GM21447 (cell line): ENCODE measurements around the gene FXYD4.
"Not testable (repeated sequence)": the region's sequence is repeated elsewhere in the genome, so short reads cannot be mapped to it uniquely, and the experiment has no call there.

Experiments
- ATAC-seq: cut with Tn5 transposase; IDR thresholded peaks from one replicate; pipeline ENCODE4 v1.9.1; 2021; ENCODE audit not compliant: unreplicated experiment

FXYD4 gene, protein sequence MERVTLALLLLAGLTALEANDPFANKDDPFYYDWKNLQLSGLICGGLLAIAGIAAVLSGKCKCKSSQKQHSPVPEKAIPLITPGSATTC

DNA sequence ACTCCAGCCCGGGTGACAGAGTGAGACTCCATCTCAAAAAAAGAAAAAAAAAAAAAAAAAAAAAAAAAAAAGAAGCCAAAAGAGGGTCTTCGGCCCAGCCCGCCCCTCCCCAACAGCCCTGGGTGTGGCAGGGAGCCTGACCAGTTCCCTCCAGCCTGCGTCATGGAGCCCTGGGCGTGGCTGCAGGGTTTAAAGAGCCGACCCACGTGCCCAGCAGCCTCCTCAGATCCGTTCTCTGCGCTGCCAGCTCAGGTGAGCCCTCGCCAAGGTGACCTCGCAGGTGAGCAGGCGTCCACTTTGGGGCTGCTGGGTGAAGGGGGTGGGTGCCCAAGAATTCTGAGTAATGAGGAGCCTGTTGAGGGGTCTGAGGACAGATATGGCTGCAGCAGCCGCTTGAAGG is at the start of gene FXYD4:
Gene FXYD4, plus strand, starts transcription at position 219 of the 400 bp plus-strand sequence. CDS start 2,111 bp downstream, outside the sequence.
- ATAC-seq = no peak

DNA sequence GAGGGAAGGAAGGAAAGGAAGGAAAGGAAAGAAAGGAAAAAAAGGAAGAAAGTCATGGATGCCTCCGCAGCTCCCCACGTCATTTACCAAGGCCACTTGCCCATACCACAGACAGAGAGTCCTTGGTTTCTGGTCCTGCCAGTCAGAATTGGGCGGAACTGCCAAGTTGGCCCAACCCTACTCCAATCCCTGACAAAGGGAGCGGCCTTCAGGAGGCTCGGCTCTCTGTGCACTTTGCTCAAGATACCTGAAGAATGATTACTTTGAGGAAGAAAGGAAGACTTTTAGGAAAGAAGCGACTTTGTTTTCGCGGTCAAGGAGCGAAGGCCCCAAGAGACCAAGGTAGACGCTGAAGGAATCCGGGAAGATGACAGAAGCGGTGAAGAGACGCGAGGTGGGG is 49.1 kb upstream of the FXYD4 start:
- no peak for ATAC-seq

DNA sequence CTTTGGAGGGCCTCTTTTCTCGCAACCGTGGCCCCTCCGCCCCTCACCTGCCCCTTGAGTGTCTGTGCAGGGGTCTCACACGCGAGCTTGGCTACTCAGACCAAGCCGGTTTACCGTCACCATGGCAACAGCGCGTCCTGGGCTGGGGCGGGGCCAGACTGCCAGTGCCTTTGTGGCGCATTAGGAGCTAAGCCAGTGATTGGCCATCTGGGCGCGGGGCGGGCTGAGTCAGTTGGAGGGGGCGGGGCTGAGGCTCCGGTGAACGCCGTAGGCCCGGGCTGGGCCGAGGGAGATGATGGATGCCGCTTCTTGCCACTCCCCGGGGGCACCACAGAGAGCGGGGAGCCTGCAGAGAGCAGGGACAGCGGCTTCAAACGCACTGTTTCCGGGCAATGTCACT is 48.7 kb upstream of the FXYD4 start:
- ATAC-seq = no peak

DNA sequence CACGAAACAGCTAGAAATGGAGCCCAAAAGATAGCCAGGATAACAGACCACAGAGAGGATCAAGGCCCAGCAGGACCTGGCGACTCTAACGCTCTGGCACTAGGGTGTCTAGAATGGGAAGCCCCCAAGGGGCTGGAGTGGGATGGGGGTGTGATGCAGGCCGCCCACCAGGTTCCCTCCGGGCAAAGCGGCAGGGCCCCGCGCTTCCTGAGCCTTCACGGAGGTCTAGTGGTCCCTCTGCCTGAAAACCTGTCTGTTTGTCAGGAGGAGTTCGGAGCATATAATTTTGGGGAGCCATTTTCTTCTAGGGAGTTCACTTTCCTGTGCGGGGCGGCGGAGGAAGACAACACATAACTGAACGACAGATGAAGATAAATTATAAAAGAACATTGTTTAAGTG is 48.2 kb upstream of the FXYD4 start:
- ATAC-seq = no peak

DNA sequence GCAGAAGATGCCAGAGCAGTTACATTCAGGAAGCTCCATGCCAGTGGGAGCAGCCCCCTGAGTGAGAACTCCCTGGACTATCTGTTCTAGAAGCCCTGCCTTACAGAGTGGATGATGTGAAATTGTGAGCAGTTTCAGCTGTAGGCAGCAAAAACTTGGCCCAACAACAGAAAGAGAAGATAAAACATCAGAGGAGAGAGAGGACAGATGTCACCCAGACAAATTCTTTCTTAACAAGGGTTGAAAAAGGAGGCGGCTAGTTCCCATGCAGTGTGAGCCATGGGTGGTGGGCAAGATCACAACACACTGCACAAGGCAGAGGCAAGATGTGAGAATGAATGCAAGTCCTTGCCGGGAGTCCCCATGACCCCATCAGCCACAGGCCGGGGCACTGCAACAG is 46.6 kb upstream of the FXYD4 start:
- no peak for ATAC-seq

DNA sequence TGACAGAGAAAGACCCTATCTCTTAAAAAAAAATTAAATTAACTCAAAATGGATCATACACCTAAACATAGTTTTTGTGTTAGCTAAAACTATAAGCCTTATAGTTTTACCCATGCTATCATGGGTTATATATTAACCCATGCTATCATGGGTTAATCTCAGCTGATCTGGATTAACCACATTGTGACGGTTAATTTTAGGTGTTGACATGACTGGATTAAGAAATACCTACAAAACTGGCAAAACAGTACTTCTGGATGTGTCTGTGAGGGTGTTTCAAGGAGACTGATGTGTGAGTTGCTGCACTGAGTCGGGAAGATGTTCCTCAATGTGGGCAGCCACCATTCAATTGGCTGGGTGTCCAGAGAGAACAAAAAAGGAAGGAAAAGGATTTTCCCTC is 44.3 kb upstream of the FXYD4 start:
- no peak for ATAC-seq

DNA sequence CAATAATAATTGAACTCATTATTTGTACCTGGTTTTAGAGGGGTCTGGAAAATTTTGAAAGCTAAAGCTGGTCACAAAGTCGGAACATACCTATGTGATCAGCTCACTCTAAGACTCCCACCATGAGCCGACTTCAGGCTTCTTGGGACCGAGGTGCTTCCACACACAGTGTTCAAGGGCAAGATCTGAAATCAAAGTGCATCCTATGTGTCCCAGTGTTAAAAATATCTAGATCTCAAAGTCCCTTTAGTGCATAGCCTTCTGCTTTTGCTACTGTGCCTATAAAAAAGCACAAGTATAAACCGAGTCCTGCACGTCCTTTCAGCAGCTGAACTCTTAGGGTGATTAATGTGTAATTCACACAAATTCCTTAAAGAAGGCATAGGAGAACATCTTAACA is 43.5 kb upstream of the FXYD4 start:
- ATAC-seq = no peak

DNA sequence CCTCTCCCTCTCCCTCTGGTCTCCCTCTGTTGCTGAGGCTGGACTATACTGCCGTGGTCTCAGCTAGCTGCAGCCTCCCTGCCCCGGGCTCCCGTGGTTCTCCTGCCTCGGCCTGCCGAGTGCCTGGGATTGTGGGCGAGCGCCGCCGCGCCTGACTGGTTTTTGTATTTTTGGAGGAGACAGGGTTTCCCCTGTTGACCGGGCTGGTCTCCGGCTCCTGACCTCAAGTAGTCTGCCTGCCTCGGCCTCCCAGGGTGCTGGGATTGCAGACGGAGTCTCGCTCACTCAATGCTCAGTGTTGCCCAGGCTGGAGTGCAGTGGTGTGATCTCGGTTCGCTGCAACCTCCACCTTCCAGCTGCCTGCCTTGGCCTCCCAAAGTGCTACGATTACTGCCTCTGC is 42.6 kb upstream of the FXYD4 start:
- not testable (repeated sequence) for ATAC-seq

DNA sequence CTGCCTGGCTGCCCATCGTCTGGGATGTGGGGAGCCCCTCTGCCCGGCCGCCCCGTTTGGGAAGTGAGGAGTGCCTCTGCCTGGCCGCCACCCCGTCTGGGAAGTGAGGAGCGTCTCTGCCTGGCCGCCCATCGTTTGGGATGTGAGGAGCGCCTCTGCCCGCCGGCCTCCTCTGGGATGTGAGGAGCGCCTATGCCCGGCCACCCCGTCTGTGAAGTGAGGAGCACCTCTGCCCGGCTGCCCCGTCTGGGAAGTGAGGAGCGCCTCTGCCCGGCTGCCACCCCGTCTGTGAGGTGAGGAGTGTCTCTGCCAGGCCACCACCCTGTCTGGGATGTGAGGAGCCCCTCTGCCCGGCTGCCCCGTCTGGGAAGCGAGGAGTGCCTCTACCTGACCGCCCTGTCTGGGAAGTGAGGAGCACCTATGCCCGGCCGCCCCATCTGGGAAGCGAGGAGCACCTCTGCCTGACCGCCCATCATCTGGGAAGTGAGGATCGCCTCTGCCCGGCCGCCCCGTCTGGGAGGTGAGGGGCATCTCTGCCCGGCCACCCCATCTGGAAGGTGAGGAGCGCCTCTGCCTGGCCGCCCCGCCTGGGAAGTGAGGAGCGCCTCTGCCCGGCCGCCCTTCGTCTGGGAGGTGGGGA is 42.1 kb upstream of the FXYD4 start:
- not testable (repeated sequence) for ATAC-seq

DNA sequence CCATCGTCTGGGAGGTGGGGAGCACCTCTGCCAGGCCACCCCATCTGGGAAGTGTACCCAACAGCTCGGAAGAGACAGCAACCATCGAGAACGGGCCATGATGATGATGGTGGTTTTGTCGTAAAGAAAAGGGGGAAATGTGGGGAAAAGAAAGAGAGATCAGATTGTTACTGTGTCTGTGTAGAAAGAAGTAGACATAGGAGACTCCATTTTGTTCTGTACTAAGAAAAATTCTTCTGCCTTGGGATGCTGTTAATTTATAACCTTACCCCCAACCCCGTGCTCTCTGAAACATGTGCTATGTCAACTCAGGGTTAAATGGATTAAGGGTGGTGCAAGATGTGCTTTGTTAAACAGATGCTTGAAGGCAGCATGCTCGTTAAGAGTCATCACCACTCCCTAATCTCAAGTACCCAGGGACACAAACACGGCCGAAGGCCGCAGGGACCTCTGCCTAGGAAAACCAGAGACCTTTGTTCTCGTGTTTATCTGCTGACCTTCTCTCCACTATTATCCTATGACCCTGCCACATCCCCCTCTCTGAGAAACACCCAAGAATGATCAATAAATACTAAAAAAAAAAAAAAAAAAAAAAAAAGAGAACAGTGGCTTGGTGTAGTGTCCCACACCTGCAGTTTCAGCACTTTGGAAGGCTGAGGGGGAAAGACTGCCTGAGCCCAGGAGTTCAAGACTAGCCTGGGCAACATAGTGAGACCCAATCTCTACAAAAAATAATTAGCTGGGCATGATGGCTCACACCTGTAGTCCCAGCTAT is 41.2 kb upstream of the FXYD4 start:
- not testable (repeated sequence) for ATAC-seq

DNA sequence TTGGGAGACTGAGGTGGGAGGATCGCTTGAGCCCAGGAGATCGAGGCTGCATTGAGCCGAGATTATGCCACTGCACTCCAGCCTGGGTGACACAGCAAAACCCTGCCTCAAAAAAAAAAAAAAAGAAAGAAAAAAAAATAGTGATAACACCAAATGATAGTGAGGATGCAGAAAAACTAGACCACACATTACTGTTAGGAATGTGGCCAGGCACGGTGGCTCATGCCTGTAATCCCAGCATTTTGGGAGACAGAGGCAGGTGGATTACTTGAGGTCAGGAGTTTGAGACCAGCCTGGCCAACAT is 40.7 kb upstream of the FXYD4 start:
- not testable (repeated sequence) for ATAC-seq

DNA sequence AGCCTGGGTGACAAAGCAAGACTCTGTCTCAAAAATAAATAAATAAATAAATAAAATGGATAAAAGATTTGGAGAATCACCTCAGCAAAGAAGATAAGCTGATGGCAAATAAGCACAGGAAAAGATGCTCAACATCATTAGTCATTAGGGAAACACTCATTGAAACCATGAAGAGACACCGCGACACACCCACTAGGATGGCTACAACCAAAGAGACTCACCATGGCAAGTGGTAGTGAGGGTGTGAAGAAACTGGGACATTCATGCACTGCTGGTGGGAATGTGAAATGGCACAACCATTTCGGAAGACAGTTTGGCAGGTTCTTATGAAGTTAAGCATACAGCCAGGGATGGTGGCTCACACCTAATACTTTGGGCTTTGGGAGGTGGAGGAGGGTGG is 37.8 kb upstream of the FXYD4 start:
- no peak for ATAC-seq

DNA sequence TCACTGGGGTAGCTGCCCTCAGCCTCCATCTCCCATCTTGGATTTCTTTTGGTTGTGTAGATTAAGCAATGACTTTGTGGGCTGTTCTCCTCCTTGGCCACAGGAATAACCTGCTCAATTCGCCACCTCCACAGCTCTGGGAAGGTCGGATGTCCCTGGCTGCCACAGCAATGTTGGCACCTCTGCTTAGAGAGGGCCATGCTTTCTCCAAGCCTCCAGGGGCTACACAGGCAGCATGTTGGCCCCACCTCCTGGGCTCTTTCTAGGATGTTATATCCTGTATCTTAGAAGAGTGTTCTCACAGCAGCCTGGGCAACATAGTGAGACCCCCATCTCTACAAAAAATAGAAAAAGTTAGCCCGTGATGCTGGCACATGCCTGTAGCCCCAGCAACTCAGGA is 35.4 kb upstream of the FXYD4 start:
- no peak for ATAC-seq

DNA sequence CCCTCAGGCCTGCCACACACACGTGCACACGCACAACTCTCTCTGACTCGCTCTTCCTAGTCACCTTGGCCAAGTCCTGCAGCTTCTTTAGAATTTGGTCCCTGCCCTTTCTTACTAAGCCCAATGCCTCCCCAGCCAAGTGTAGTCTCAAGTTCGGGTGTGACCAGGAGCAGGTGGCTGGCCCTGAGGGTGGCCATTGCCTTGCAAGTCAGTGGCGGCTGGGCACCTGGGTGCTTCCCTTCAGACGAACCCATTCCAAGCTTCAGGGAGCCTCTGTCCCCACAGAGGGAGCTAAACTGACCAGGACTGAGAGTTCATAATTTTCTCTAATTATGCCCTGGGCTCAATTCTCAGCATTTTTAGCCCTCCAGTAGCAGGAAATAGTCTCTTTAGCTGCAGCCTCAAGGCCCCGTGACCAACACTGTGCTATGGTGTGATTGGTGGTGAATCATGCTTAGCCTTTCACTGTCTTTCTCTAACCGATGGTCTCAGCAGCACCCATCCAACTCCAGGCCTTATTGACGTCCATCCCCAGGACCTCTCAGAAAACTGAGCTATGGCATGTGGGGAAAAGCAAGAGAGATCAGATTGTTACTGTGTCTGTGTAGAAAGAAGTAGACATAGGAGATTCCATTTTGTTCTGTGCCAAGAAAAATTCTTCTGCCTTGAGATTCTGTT is 34.7 kb upstream of the FXYD4 start:
- ATAC-seq = no peak

DNA sequence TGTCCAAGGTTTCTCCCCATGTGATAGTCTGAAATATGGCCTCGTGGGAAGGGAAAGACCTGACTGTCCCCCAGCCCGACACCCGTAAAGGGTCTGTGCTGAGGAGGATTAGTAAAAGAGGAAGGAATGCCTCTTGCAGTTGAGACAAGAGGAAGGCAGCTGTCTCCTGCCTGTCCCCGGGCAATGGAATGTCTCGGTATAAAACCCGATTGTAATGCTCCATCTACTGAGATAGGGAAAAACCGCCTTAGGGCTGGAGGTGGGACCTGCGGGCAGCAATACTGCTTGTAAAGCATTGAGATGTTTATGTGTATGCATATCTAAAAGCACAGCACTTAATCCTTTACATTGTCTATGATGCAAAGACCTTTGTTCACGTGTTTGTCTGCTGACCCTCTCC is 33.9 kb upstream of the FXYD4 start:
- ATAC-seq = not testable (repeated sequence)

DNA sequence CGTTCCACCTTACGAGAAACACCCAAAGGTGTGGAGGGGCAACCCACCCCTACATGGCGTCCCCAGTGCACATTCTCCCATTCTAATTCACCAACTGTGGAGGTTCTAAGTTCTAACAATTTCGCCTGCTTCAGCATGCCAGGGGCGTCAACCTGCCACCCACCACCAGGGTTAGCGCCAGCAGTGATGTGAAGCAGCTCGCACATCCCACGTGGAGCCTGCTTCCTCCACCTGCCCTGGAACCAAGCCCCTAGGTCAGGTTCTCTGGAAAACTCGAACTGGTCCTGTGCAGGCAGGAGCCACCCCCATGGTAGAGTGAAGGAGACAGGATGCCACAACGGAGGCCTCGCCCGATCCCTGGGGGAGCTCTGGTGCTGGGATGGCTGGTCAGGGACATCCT is 33.3 kb upstream of the FXYD4 start:
- no peak for ATAC-seq

DNA sequence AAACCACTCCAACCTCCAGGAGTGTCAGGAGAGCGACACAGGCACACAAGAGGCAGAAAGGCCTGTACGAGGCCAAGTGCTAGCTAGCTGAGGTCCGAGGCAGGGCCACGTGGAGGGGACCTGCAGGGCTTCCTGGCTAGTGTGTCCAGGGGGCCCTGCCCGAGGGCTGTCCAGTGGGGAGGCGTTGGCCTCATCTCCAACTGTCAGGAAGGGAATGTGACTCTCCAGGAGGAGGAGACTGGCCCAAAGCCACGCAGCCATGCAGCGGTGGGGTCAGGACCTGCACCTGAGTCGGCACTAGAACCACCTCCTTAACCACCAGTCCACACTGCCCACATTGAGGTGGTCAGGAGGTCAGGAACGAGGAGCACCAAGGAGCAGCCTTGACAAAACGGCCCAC is 32.3 kb upstream of the FXYD4 start:
- no peak for ATAC-seq

DNA sequence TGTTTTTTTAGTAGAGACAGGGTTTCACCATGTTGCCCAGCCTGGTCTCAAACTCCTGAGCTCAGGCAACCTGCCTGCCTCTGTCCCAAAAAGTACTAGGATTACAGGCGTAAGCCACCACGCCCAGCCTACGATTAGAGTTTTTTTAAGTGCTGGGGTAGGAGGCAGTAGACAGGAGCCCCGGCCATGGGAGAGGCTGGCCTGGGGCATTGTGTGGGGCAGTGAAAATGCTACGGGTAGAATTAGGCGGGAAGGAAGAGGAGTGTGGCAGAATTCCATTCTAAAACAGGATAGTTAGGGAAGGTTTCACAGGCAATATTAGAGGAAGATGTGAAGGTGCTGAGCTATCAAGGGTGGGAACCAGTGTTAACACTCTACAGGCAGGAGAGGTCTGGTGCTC is 31.3 kb upstream of the FXYD4 start:
- no peak for ATAC-seq

DNA sequence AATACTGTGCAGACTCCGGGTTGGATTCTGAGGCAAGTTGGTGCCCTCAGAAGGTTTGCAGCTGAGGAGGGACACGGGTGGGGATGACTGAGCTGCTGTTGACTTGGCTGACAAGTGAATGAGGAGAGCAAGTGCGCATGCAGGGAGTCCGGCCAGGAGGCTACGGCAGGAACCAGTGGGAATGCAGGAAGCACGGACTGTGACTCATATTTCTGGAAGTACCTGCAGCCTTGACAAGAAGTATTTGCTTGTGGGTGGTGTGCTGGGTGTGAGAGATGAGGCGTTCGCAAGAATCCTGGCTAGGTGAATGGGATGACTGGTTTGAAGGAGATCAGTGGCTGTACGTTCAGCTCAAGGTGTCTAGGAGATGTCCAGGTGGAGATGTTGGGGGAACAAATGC is 30.8 kb upstream of the FXYD4 start:
- ATAC-seq = no peak

DNA sequence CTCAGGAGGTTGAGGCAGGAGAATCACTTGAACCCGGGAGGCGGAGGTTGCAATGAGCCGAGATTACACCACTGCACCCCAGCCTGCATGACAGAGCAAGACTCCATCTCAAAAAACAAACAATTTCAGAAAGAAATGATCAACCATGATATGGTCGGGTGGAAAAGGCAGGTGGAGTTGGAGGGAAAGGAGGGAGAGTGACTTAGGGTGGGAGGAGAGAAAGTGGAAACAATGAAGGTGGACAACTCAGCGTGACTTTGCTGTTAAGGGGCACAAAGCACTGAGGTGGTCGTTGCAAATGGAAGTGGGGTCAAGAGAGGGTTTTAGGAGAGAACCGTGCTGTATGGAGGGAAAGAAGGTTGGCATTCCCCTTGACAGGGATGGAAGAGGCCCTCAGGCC is 30.0 kb upstream of the FXYD4 start:
- ATAC-seq = no peak

DNA sequence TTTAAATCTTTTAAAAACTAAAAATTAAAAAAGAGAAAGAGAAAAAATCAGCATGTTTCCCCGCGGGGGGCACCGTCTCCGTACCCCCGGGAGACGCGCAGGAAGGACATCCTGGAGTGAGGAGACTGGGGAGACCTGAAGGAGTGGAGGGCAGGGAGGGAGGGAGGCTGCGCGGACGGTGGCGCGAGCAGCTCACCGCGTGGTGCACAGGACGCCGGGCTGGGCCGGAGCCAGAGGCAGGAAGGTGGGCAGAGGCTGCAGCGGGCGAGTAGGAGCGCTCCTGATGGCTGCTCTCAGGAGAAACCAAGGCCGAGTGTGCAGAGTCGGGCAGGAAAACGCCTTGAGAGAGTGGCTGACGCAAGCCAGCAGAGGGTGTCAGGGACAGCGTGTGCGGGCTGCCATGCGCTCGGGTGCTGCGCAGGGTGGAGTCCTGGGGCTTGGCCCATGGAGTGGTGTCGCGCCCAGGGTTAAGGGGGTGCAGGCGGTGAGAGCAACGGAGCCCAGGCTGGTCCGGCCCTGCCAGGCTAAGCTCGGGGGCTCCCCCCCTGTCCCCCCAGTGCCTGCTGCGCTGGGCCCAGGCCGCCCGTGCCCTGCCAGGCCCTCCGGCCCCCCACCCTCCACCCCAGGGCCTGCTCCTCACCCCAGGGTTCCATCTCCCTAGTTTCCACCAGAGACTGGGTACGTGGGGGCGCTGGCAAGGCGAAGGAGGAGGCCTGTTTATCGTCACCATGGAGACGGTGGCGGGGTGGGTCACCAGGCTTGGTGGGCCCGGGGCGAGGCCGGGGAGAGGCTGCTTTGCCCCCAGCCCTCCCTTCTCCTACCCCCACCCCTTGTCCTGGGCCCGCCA is 28.9 kb upstream of the FXYD4 start:
- ATAC-seq = no peak
